ENCODE measurements around the gene KCNA3.

GRCh38 chr1:110687250-110687649, 12.5 kb upstream of the KCNA3 start:
- TF ChIP-seq, protein P1, sequence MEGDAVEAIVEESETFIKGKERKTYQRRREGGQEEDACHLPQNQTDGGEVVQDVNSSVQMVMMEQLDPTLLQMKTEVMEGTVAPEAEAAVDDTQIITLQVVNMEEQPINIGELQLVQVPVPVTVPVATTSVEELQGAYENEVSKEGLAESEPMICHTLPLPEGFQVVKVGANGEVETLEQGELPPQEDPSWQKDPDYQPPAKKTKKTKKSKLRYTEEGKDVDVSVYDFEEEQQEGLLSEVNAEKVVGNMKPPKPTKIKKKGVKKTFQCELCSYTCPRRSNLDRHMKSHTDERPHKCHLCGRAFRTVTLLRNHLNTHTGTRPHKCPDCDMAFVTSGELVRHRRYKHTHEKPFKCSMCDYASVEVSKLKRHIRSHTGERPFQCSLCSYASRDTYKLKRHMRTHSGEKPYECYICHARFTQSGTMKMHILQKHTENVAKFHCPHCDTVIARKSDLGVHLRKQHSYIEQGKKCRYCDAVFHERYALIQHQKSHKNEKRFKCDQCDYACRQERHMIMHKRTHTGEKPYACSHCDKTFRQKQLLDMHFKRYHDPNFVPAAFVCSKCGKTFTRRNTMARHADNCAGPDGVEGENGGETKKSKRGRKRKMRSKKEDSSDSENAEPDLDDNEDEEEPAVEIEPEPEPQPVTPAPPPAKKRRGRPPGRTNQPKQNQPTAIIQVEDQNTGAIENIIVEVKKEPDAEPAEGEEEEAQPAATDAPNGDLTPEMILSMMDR (IDR thresholded peaks at IDR 0.05): no peak
- TF ChIP-seq POLR2AphosphoS5 (IDR thresholded peaks at IDR 0.05; ENCODE audit: low read depth, low read length) (no peak), YY1 (IDR thresholded peaks at IDR 0.05; ENCODE audit: low read depth) (no peak), TAF1 (IDR thresholded peaks at IDR 0.05; ENCODE audit: borderline replicate concordance, low read depth, low read length) (no peak)
- TF ChIP-seq, protein P2, sequence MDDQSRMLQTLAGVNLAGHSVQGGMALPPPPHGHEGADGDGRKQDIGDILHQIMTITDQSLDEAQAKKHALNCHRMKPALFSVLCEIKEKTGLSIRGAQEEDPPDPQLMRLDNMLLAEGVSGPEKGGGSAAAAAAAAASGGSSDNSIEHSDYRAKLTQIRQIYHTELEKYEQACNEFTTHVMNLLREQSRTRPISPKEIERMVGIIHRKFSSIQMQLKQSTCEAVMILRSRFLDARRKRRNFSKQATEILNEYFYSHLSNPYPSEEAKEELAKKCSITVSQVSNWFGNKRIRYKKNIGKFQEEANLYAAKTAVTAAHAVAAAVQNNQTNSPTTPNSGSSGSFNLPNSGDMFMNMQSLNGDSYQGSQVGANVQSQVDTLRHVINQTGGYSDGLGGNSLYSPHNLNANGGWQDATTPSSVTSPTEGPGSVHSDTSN (IDR thresholded peaks at IDR 0.05): no peak

All from SK-N-SH (cell line).